ENCODE measurements around the gene DLG1.
"Not testable (repeated sequence)": the region's sequence is repeated elsewhere in the genome, so short reads cannot be mapped to it uniquely, and the experiment has no call there.

DLG1 gene

GRCh38 chr3:197211698-197212097 is 86.7 kb downstream of the DLG1 start:
- DNase-seq (ENCODE audit: low read depth in 2 of 2) = not testable (repeated sequence)

- DNase-seq (ENCODE audit: low read depth in 2 of 2) = no peak
These were observed 88.8 kb downstream of the DLG1 start for GRCh38 chr3:197209366-197210260.

GRCh38 chr3:197206913-197207312 is 91.5 kb downstream of the DLG1 start:
- DNase-seq (ENCODE audit: low read depth in 2 of 2) = no peak

- DNase-seq (ENCODE audit: low read depth in 2 of 2) = no peak
These were observed 92.7 kb downstream of the DLG1 start for GRCh38 chr3:197205675-197206074.

GRCh38 chr3:197205265-197205664 is 93.1 kb downstream of the DLG1 start:
- DNase-seq (ENCODE audit: low read depth in 2 of 2) = no peak

GRCh38 chr3:197204736-197205135 is 93.7 kb downstream of the DLG1 start:
- no peak for DNase-seq (ENCODE audit: low read depth in 2 of 2)

GRCh38 chr3:197203714-197204146 is 94.7 kb downstream of the DLG1 start:
- DNase-seq (ENCODE audit: low read depth in 2 of 2) = no peak

- DNase-seq (ENCODE audit: low read depth in 2 of 2) = no peak
These were observed 95.7 kb downstream of the DLG1 start for GRCh38 chr3:197202694-197203093.

- DNase-seq (ENCODE audit: low read depth in 2 of 2) = no peak
These were observed 96.5 kb downstream of the DLG1 start for GRCh38 chr3:197201791-197202452.

GRCh38 chr3:197200856-197201255 is 97.6 kb downstream of the DLG1 start:
- DNase-seq (ENCODE audit: low read depth in 2 of 2) = not testable (repeated sequence)

- no peak for DNase-seq (ENCODE audit: low read depth in 2 of 2)
These were observed 101.1 kb downstream of the DLG1 start for GRCh38 chr3:197197334-197197733.

- no peak for DNase-seq (ENCODE audit: low read depth in 2 of 2)
These were observed 102.2 kb downstream of the DLG1 start for GRCh38 chr3:197196192-197196591.

GRCh38 chr3:197195326-197195725 is 103.1 kb downstream of the DLG1 start:
- DNase-seq (ENCODE audit: low read depth in 2 of 2) = no peak

GRCh38 chr3:197193759-197194158 is 104.7 kb downstream of the DLG1 start:
- DNase-seq (ENCODE audit: low read depth in 2 of 2) = not testable (repeated sequence)

- no peak for DNase-seq (ENCODE audit: low read depth in 2 of 2)
These were observed 106.5 kb downstream of the DLG1 start for GRCh38 chr3:197191897-197192296.

GRCh38 chr3:197189623-197190022 is 108.8 kb downstream of the DLG1 start:
- DNase-seq (ENCODE audit: low read depth in 2 of 2) = no peak

- no peak for DNase-seq (ENCODE audit: low read depth in 2 of 2)
These were observed 109.4 kb downstream of the DLG1 start for GRCh38 chr3:197188963-197189362.

- no peak for DNase-seq (ENCODE audit: low read depth in 2 of 2)
These were observed 111.4 kb downstream of the DLG1 start for GRCh38 chr3:197186887-197187588.

- DNase-seq (ENCODE audit: low read depth in 2 of 2) = no peak
These were observed 114.8 kb downstream of the DLG1 start for GRCh38 chr3:197183582-197183981.

- no peak for DNase-seq (ENCODE audit: low read depth in 2 of 2)
These were observed 116.7 kb downstream of the DLG1 start for GRCh38 chr3:197181741-197182140.

- no peak for DNase-seq (ENCODE audit: low read depth in 2 of 2)
These were observed 119.4 kb downstream of the DLG1 start for GRCh38 chr3:197178998-197179397.

GRCh38 chr3:197175503-197175902 is 122.9 kb downstream of the DLG1 start:
- DNase-seq (ENCODE audit: low read depth in 2 of 2) = no peak
